ENCODE measurements around the gene TMEM9B.
A peak's percentile ranks its signal among the peaks of the same experiment; 100 is the strongest.
"Not testable (repeated sequence)": the region's sequence is repeated elsewhere in the genome, so short reads cannot be mapped to it uniquely, and the experiment has no call there.

TMEM9B gene

DNA sequence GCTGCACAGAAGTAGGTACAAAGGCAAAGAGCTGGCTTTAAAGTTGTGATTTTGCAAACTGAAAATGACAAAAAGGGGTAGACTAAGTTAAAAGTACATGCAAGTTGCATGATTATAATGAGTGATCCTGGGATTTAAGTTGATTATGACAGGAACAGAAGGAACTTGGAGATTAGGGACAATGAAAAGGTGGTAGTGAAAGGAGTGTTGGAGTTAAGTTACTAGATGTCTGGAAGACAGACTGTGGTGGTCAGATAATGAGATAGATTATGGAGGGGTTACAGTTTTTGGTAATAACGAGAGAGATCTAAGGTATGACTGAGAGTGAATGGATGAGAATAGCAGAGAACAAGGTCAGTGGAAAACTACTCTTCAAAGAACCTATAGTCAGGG, 7.7 kb upstream of the TMEM9B start:
- no peak for DNase-seq

DNA sequence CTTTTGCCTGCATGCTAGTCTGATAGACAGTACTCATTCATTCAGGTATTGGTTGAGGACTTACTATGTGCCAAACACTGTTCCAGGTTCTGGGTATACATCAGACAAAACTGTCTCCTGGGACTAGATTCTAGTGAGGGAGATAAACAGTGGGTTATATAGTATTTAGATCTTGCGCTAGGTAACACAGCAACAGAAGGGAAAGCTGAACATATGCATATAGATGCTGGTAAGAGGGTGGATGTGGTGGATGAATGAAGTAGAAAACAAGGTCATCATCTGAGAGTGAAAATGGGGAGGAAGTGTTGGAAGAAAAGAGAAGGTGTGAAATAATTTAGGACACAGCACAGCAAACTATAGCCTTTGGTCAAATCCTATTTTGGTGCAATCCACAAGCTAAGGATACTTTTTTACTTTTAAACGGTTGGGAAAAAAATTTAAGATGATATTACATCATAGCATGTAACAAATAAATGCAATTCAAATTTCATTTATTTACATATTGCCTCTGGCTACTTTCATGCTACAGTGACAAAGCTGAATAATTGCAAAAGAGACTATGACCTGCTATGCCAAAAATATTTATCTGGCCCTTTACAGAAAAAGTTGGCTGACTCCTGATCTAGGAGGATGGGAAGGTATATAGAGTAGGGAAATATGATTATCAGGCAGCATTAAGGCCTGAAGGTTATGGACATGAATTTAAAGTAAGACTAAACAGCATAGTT, 7.1 kb upstream of the TMEM9B start:
- no peak for DNase-seq

DNA sequence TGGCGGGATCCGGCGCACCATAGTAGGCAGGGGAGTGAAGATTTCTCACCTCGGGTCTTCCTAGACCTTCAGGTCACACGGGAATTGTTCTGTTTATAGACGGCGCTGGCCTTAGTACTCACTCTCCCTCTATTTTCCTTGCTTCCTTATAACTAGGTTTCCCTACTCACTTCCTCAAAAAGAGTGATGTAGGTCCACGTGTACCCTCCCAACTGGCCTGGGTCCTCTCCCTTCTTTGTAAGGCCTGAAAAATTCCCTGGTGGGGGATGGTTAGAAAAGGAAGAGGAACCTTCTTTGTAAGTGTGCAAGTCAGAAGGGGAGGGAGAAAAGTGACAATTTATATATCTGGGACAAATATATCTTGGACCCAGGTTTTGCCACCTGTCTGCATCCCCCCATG, 2.9 kb upstream of the TMEM9B start:
- no peak for DNase-seq

DNA sequence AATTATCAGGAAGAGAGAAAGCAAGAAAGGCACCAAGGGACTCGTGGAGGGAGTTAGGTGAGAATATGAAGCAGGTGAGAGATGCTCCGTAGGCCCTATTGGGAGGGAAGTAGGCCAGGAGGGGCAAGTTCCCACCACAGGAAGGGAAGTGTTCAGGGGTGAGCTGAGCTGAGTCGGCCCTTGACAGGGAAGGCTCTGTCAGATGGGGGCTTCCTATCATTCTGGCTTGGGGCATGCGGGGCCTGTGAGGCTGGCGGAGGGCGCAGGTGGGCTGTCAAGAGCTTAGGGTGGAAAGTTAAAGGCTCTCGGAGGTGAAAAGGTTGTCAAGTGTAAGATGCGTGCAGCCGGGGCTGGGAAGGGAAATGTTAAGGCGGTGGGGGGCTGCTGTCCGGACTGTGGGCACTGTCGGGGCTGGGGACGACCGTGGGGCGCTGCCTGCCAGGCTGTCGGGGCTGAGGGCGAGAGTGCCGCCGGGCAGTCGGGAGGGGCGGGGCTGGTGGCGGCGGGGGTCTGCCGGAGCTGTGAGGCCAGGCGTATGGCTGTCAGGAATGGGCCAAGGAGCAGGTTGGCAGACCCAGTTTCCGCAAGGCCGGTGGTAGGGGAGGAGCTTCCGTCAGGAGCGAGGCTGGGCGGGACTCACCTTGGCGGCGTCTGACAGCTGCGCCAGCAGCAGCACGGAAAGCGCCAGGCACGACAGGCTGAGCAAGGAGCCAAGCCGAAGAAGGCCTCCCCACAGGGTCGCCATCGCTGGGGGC, 496 bp downstream of the TMEM9B start:
- peak; percentile 76 to 79 for DNase-seq

DNA sequence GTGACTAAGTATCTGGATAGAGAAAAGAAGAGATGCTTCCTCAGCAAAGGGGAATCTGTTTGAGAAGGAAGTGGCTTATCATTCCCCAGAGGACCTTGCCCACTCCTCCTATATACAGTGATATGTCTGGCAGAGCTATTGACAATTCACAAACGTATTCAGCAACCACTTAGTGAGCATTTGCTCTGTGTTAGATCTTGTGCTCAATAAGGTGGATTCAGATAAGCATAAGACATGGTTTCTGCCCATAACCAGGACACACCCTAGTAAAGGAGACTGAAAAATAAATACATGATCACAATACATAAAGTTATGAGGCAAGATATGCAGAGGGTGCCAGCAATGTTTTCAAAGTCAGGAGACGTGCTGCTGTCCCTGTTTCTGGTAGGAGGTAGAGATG, 1.4 kb downstream of the TMEM9B start:
- no peak for DNase-seq

DNA sequence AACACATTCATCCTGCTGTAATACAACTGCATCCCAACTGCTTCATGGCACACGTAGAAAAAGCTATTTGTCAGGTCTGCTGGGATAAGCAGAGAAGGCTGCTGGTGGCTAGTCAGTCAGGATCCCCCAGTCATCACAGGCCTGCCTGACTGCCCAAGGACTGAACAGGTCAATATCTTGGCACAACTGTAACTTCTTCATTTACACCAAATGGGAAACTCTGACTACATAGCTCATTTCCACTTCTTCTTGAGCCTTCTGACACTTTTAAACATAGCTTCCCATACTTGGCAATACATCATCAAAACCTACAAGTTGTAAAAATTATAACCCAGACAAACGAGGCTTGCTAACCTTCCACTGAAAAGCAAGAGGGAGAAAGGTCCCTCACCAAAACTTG, 2.8 kb downstream of the TMEM9B start:
- DNase-seq, result no peak

DNA sequence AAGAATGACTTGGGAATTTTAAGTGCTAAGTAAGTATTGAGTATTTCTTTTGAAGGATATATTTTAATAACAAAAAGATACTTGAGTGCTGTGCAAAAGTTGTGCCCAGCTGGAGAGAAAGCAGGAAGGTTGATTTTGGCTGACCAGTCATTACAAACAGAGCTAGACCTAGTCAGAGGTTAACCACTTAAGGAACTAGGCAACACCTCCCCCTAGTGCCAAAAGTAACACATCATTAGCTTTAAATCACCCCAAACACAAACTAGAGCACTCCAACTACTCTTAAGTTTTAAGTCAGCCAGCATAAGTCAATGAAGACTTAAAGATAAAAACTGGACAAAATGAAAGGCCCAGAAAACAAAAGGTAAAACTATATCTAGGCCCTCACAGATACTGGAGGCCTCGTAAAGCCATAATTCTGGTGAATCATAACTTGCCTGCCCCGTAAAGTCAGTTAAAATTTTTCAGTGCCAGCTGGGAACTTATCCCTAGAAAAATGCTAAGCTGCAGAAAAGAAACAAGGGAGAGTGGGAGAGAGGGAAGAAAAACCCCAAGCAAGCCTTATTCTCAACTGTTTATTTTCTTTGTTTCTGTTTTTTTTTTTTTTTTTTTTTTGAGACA, 4.6 kb downstream of the TMEM9B start:
- DNase-seq, result peak; percentile 14 to 57

DNA sequence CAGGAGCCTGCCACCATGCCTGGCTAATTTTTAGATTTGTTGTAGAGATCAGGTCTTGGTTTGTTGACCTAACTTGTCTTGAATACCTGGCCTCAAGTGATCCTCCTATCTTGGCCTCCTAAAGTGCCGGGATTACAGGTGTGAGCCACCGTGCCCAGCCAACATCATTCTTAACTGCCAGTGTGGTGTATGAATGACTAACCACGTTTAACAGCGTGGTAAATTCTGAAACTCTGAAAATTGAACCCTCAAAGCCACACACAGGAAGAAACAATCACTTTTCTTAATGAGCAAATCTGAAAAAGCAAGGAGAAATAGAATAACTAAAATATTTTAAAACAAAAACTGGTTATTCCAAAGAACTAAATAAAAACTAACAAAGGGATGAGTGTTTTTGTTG, 7.4 kb downstream of the TMEM9B start:
- DNase-seq, result no peak

DNA sequence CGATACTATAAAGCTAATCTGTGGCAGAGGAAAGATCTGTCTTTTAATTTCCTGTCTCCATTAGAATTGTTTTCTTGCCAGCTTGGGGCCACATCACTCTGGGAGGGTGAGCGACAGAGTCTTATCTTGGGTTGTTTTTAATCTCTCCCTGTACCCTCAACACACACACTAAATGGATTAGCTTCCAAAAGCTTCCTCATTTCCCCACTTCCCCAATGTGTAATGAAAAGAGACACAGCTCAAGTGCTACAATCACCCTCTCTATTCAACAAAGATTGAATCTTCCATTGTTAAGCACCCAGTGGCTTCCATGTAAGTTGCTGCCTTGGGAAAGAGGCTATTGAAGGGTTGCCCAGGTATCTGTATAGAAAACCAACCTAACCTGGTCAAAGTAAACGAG, 15.4 kb downstream of the TMEM9B start:
- DNase-seq, result no peak

DNA sequence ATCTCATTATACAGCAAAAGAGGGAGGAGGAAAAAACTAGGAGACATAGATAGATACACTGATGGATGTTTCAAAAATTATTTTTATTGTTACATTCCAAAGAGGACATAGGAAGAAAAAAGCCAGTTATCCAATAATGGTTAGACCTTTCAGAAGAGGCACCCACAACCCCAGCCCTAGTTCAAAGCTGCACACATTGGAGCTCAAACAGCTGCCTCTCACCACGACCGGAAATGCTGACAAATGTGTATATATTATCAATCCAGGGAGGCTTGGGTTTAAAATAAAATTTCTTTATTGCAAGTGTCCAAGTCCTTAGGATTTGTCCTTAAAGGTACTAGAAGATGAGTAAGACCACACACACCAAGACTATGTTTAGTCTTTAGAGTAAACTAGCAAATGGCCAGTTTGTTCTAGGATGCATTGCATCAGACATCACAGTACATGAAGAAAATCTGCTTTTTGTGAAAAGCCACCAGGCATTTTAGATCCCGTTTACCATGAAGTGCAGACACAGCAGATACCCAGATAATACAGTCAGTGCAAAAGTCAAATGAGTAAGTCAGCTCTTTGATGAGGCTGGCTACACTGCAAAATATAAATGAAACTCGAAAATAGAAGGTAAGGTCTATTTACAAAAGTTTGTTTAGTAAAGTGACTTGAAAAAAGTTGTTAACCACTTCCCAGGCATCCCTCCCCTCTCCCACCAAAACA, 16.9 kb downstream of the TMEM9B start:
- DNase-seq, result no peak

DNA sequence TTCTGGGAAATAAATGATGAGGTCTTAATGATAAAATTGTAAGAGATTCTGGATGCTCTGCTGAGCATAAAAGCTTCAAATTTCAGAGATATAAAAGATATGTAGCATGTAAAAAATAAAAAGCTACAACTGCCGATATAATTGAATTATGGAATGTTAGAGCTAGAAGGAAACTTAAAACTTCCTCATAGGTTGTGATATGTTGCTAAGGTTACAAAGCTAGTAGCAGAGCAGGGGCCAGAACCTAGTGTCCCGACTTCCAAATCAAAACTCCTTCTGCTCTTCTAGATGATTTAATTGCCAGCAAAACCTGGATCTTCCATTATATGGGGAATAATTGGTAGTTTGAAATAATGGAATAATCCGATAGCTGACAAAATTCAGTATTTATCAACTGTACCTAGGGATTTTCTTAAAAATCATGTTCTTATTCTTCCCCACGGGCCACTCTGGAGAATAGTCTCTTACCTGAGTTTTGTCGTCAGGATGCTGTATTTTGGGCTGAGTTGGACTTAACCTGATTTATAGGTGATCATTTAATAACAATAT, 21.6 kb downstream of the TMEM9B start, which contains the start of gene ASCL3:
Gene ASCL3, minus strand, starts transcription at position 499 of the 549 bp plus-strand sequence. CDS start 4,855 bp downstream, outside the sequence.
- no peak for DNase-seq

DNA sequence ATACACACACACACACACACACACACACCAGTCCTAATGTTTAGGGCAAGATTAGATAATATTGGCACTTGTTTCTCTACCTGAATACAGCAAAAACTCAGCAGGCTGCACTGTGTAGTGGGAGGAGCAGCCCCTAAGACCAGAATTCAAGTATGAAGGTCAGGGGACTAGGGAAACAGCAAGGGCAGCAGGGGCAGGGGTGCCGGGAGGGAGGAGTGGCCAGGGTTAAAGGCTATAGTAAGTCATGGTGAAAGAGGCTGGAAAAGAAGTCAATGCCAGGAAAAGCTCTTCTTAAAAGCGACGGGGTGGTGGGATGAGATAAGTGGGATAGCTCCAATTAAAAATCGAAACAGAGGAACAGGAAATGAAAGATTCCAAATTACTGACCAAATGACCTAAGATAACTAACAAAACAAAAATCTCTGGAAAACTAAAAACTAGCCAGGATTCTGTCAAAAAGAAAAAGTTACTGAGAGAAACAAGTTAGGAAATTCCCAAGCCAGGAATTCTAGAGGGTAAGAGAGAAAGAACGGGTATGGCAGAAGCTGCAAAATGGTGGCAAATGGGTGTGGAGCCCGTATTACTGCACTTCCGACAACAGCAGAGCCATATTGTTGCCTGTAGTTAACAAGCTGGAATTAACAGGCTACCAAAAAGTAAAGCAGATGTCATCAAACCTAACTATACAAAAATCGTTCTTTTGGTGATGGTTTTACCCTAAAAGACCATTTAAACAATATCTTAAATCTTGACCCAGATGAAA, 22.7 kb downstream of the TMEM9B start:
- DNase-seq, result no peak

DNA sequence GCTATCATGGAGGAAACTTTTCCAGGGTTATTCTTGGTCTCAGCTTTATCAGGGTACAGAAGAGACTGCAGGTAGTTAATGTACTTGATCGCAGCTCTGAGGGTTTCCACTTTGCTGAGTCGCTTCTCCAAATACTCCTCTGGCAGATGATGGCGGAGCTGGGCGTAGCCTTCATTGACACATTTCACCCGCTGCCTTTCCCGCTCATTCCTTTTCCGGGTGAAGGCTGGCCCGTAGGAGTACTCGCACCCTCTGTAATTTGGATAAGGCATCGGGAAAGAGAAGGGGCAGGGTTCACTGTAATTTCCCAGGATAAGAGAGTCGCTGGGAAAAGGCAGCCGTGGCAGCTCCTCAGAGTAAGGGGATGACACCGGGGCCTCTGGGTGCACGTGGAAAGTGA, 26.6 kb downstream of the TMEM9B start:
- no peak for DNase-seq

DNA sequence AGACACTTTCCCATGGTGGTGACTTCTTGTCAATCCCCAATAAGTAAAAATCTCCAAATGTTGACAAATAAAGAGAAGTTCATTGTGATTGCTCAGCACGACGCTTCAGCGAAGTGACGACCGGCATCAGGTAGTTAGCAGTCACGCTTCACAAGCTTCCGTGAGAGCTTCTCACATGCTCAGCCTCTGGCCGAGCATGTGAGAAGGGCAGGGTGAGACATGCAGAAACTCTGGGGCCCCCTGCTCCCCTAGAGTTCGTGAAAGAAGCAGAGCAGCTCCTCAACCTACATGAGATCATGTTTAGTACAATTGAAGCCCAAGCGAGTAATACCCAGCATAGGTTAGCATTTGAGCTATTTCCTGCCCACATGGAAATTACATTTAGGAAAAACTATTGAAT, 27.1 kb downstream of the TMEM9B start:
- DNase-seq, result no peak

DNA sequence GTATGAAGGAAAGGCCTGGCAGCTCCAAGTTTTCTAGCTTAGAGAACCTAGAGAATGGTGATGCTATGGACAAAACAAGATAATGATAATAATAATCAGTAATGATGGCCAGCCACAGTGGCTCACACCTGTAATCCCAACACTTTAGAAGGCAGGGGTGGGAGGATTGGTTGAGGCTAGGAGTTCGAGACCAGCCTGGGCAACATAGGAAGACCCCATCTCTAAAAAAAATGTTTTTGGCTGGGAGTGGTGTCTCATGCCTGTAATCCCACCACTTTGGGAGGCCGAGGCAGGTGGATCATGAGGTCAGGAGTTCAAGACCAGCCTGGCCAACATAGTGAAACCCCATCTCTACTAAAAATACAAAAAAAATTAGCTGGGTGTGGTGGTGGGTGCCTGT, 28.5 kb downstream of the TMEM9B start:
- not testable (repeated sequence) for DNase-seq

DNA sequence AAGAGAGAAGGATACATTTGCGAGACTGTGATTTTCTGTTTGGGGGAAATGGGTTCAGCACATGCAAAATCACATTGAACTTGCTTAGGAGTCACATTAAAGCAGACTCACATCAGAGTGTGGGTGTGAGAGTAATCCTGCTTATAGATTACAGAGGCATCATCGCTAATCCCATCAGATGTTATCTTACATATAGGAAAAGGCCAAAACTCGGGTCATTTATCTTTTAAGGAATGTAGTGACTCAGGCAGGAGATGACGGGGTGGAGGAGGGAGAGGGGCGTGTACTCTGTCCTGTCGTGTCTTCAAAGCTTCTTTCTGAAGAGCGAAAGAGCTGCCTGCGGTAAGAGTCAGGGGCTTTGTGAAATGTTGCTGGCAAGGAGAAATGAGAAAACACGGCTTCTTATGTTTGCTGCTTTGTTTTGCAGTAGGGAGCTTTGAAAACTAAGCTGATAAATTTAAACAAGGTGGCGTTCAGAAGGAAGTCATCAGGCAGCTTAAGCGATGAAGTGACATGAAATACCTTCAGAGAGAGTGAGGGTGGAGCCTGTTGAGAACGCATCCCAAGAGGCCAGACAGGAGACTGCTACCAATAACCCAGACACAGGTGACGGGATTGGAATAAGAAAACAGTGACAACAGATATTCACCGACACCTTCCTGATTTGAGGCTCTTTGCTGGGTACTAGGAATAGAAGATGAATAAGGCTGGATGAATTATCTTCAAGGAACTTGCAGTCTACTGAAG, 29.3 kb downstream of the TMEM9B start:
- no peak for DNase-seq

DNA sequence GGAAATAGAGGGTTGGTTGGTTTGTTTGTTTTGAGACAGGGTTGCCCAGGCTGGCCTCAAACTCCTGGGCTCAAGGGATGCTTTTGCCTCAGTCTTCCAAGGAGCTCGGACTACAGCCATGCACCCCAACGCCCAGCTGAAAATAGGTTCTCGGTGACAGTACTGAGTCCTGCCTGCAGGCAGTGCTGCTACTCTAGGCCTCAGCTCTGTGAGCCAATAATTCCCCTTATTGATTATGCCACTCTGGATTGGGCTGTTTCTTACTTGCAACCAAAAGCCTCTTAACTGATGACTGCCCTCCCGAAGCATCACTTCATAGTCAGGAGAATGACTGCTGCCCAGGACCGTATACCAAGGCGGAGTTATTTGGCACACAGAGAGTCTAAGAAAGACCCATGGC, 30.3 kb downstream of the TMEM9B start:
- no peak for DNase-seq

DNA sequence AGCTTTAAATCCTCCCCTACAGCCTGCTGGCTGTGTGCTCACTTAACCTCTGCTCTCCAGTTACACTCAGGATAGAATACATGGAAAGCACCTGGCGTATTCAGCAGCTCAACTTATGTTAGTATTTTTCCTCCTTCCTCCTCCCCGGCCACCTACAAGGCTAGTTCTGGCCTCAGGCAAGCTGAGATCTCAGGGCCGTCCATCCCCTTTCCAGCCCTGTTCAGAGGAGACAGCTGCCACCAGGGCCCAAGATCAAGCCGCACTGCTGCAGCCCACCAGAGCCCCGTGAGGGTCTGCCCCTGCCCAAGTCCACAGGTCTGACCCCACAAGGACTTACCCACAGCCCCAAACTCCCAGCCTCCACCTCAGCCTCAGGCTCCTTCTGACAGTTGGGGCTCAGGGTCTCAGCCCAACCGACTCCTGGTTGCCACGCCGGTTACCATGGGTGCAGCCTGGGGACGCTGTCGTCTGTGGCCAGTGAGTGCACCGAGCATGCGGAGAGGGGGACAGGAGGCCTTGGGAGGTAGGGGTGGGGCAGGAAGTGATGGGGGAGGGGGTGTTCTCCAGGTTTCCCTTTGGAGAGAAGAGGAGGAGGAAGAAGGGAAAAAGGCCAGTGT, 31.6 kb downstream of the TMEM9B start, which contains the start of gene C11orf16:
Gene C11orf16, minus strand, starts transcription at position 384 of the 617 bp plus-strand sequence. CDS start 639 bp downstream, outside the sequence.
- no peak for DNase-seq

DNA sequence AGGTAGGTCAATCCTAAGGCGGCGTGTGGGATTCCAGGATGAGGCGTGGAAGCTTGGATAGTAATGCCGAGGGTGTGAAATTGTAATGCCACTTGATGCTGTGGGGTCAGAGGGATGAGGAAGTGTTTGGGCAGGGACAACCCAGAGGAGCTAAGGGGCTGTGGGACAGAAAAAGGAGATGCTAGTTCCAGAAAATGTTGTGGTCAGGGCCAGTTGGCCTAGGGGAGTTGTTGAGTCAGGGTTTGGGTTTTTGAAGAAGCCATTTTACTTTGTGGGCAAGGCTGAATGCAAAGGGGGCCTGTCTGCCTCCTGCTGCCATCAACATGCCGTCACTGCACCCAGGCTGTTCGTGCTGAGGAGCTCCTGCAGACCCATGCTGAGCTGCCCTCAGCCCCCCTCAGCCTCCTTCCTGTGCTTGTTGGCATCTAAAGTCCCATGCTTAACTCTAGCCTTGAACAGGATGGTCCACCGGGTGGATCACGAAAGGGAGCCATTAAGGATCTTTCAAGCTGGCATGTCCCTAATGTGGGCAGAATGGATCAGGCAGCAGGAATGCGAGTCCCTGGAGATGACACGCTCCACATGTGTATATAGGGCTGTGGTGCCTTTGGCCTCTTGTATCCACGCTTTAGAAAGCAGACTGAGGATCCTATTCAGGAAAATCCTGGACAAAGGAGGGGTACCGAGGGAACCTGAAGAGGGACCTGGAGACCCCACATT, 33.6 kb downstream of the TMEM9B start:
- DNase-seq, result no peak

DNA sequence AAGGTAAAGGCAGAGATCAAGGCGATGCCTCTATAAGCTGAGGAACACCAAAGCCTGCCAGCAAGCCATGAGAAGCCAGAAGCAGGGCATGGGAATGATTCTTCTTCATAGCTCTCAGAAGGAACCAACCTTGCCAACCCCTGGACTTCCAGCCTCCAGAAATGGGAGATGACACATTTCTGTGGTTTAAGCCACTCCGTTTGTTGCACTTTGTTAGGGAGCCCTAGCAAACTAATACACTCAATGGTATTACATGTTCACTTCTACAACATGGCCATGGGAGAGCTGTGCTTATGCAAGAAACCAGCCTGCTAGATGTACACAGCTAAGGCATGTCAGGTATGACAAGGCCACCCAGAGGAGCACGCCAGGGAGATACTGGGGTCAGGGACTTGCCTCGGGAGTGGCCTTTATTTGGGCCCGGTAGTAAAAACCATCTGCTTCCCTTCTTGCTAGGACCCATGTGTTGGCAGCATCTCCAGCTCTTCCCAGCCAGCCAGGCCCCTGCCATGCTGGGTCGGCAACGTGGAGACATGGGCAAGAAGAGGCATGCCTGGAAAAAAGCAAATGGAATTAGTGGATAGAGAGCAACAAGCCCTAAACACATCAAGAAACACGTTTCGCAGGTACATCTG, 35.1 kb downstream of the TMEM9B start:
- DNase-seq, result no peak

Measured in CD4-positive, alpha-beta T cell treated with Interleukin-1 beta for 1 hour (primary cell).